Stimulated activated CD8-positive, alpha-beta memory T cell treated with anti-CD3 and anti-CD28 coated beads, Interleukin-15, amount 100 ng/mL, for 1 hour (primary cell): Measurements from ENCODE around the gene PRSS53.
"Not testable (repeated sequence)": the region's sequence is repeated elsewhere in the genome, so short reads cannot be mapped to it uniquely, and the experiment has no call there.

Source experiments
- DNase-seq: peaks from one replicate; pipeline ENCODE4 v3.0.0-alpha.2; 2020; ENCODE audit warnings: low read depth

PRSS53 gene

GRCh38 chr16:31117384-31118222 lies 28.9 kb upstream of the PRSS53 start, which contains the start of gene KAT8:
KAT8 (plus strand) TSS chr16:31117664; CDS start chr16:31117682, 18 bp downstream.
- peak; percentile 94 for DNase-seq

- DNase-seq: no peak
These were observed 25.7 kb upstream of the PRSS53 start for GRCh38 chr16:31114468-31114867.

GRCh38 chr16:31113121-31114120 lies 24.7 kb upstream of the PRSS53 start:
- DNase-seq: no peak

GRCh38 chr16:31112711-31113110 lies 24.0 kb upstream of the PRSS53 start:
- no peak for DNase-seq

GRCh38 chr16:31111881-31112466 lies 23.2 kb upstream of the PRSS53 start:
- no peak for DNase-seq

- no peak for DNase-seq
These were observed 21.6 kb upstream of the PRSS53 start for GRCh38 chr16:31110106-31111034.

- DNase-seq: no peak
These were observed 20.9 kb upstream of the PRSS53 start for GRCh38 chr16:31109622-31110021.

- no peak for DNase-seq
These were observed 20.2 kb upstream of the PRSS53 start for GRCh38 chr16:31108794-31109558.

- peak; percentile 21 for DNase-seq
These were observed 19.5 kb upstream of the PRSS53 start, which contains the start of gene BCKDK for GRCh38 chr16:31108035-31108793. BCKDK (plus strand) TSS chr16:31108386; CDS start chr16:31109224, 838 bp downstream.

- no peak for DNase-seq
These were observed 18.7 kb upstream of the PRSS53 start for GRCh38 chr16:31107465-31107867.

GRCh38 chr16:31106509-31107464 lies 18.0 kb upstream of the PRSS53 start:
- DNase-seq: no peak

GRCh38 chr16:31105677-31106213 lies 17.0 kb upstream of the PRSS53 start:
- DNase-seq: peak; percentile 73

GRCh38 chr16:31100876-31101641 lies 12.3 kb upstream of the PRSS53 start:
- DNase-seq: not testable (repeated sequence)

- DNase-seq: no peak
These were observed 11.3 kb upstream of the PRSS53 start for GRCh38 chr16:31099860-31100638.

GRCh38 chr16:31094424-31095120 lies 5.8 kb upstream of the PRSS53 start, which contains the start of gene VKORC1:
VKORC1 (minus strand) TSS chr16:31094797; CDS start chr16:31094729, 68 bp downstream.
- DNase-seq: peak; percentile 63

GRCh38 chr16:31094088-31094423 lies 5.3 kb upstream of the PRSS53 start:
- no peak for DNase-seq
